HepG2 (cell line): ENCODE results near the gene LRRC25. TPM values are rescaled to one million over a fixed set of nuclear protein-coding genes. Genes with fewer than 3 reads are reported as not detected.

Experiments
- ATAC-seq: fragments of 200-7000 bp; cut with Tn5 transposase; 3 replicates; pipeline ENCODE4 v1.9.1; 2020; ENCODE audit warnings: mild to moderate bottlenecking, moderate library complexity
- BruUV-seq: library from RNA; stranded (reverse); fragments of 400-500 nt; replicated peaks from 2 replicates; lab custom pipeline; 2021; lab: Mats Ljungman, UMichigan
- CTCF ChIA-PET: fragments of 300-600 bp; formaldehyde crosslinking; extraction: SDS; loops from one replicate; lab custom pipeline; 2021; ENCODE audit warnings: low total read pairs, inconsistent platforms, low intra/inter-chr PET ratio; lab: Yijun Ruan, JAX
- POLR2A ChIA-PET: fragments of 350-600 bp; sonication (Branson Sonifier 250); formaldehyde crosslinking; loops from one replicate; lab custom pipeline; 2020; ENCODE audit warnings: antibody characterized with exemption, inconsistent platforms; lab: Yijun Ruan, JAX
- DNase-seq: peaks from one replicate; pipeline ENCODE4 v3.0.0-alpha.2; 2015; ENCODE audit warnings: low spot score
- FAIRE-seq: peaks from 3 replicates; lab custom pipeline; 2011; peaks lifted over from hg19 to GRCh38; lab: Jason Lieb, UNC
- H2AFZ ChIP-seq: one replicate; pipeline ENCODE4 v1.6.1; 2011; ENCODE audit warnings: low read length, inconsistent platforms
- H3K27ac ChIP-seq: fragments of 300-600 bp; 3 replicates; pipeline ENCODE4 v1.8.0; 2011; ENCODE audit warnings: mixed run types, mild to moderate bottlenecking, mixed read lengths, low read length, inconsistent platforms; ENCODE audit not compliant: insufficient read depth; ENCODE audit errors: extremely low read length
- H3K27me3 ChIP-seq, 2 experiments: fragments of 200-600 bp in 1 of 2; 2 replicates in 1 of 2; 3 replicates in 1 of 2; pipeline versions ENCODE4 v1.6.0 to v1.8.0; 2011; ENCODE audit warnings: low read length in 2 of 2, mild to moderate bottlenecking in 2 of 2, moderate library complexity in 2 of 2, inconsistent platforms in 1 of 2; ENCODE audit not compliant: insufficient read depth in 2 of 2, control insufficient read depth in 1 of 2
- H3K36me3 ChIP-seq, 2 experiments: fragments of 200-600 bp in 1 of 2; replicated peaks in 1 of 2; 2 replicates in 1 of 2; 3 replicates in 1 of 2; pipeline versions ENCODE4 v1.5.1 to v1.8.0; 2011; ENCODE audit warnings: low read length in 2 of 2, inconsistent platforms in 1 of 2; ENCODE audit not compliant: insufficient read depth in 2 of 2, control insufficient read depth in 1 of 2
- H3K4me1 ChIP-seq: 2 replicates; pipeline ENCODE4 v1.5.1; 2012; ENCODE audit warnings: low read length, inconsistent platforms; ENCODE audit not compliant: insufficient read depth
- H3K4me2 ChIP-seq: 2 replicates; pipeline ENCODE4 v1.6.0; 2011; ENCODE audit warnings: low read depth, low read length, inconsistent platforms
- H3K4me3 ChIP-seq, 3 experiments: fragments of 200-600 bp in 1 of 3; sonication (generic), shearing (Covaris generic) in 1 of 3; replicated peaks in 1 of 3; 2 replicates each; pipeline ENCODE4 v1.5.1; 2011 to 2016; ENCODE audit warnings: low read length in 3 of 3, inconsistent platforms in 2 of 3, low read depth in 2 of 3, mild to moderate bottlenecking in 2 of 3, control low read depth in 1 of 3, mixed read lengths in 1 of 3; ENCODE audit not compliant: insufficient read depth in 1 of 3
- H3K79me2 ChIP-seq: one replicate; pipeline ENCODE4 v1.6.1; 2011; ENCODE audit warnings: low read length, inconsistent platforms; ENCODE audit not compliant: insufficient read depth
- H3K9ac ChIP-seq: 2 replicates; pipeline ENCODE4 v1.6.0; 2011; ENCODE audit warnings: mild to moderate bottlenecking, low read depth, low read length, inconsistent platforms; ENCODE audit not compliant: insufficient read depth
- H3K9me3 ChIP-seq: 2 replicates; pipeline ENCODE4 v1.5.1; 2012; ENCODE audit warnings: mild to moderate bottlenecking, low read length
- H4K20me1 ChIP-seq: 2 replicates; pipeline ENCODE4 v1.6.0; 2011; ENCODE audit warnings: inconsistent platforms, mild to moderate bottlenecking, low read length, moderate library complexity; ENCODE audit not compliant: insufficient read depth
- AGO2 ChIP-seq: fragments of 200-400 bp; formaldehyde crosslinking; optimal IDR thresholded peaks from 2 replicates; pipeline ENCODE3; 2017; ENCODE audit warnings: mild to moderate bottlenecking, low read depth, low read length, moderate library complexity
- SIN3A ChIP-seq: IDR thresholded peaks from 2 replicates; pipeline ENCODE4 v1.6.1; 2011; ENCODE audit warnings: low read depth, mild to moderate bottlenecking, control low read depth, low read length, borderline replicate concordance
- WGBS: methylation state at CpG from one replicate; pipeline ENCODE4 v1.1.6; 2017; ENCODE audit warnings: low lambda C conversion rate; 5-methylcytosine and 5-hydroxymethylcytosine counted together
- in situ Hi-C: cut with HindIII; loops from 2 replicates; pipeline ENCODE4 v1.10.0; 2017; ENCODE audit warnings: low pct_unique_long_range_greater_than_20kb; ENCODE audit not compliant: extremely low pct_ligation_motif_present
- intact Hi-C: fragments of 100-400 bp; cut with micrococcal nuclease; formaldehyde crosslinking; loops from one replicate; pipeline ENCODE4 v1.10.0; 2022; ENCODE audit not compliant: unreplicated experiment
- polyA plus RNA-seq, 8 experiments: library from polyadenylated mRNA; depleted of rRNA in 3 of 8; stranded (reverse) in 7 of 8; unstranded in 1 of 8; fragments of >200 nt; fragmentation: Illumina TruSeq in 4 of 8; extraction: Trizol in 4 of 8; gene quantifications; 2 replicates each; pipeline versions ENCODE4 v1.2.1 to v1.2.3, GENCODE V29; 2011 to 2016; ENCODE audit warnings: low read depth in 4 of 8, missing spikeins in 1 of 8, mixed read lengths in 1 of 8; ENCODE audit not compliant: insufficient read depth in 1 of 8
- total RNA-seq, 5 experiments: library from RNA; depleted of rRNA; stranded (reverse); fragments of >200 nt; fragmentation: Illumina TruSeq; extraction: Trizol; gene quantifications; 2 replicates each; pipeline ENCODE4 v1.2.3, GENCODE V29; 2016; ENCODE audit warnings: low read depth in 1 of 5
- TF ChIP-seq, protein P1 (sequence below): IDR thresholded peaks from 2 replicates; pipeline ENCODE4 v1.6.1; 2012; ENCODE audit warnings: low read depth, low read length, improper control_type of control experiment
- TF ChIP-seq, protein P2 (sequence below): IDR thresholded peaks from 2 replicates; pipeline ENCODE4 v1.6.1; 2012; ENCODE audit warnings: inconsistent platforms

Gene LRRC25
- total and polyA plus RNA-seq, 2 of the 13 experiments (the other 11 are each of a cell fraction or from before 2014, with no cell fraction given) = 0.13 to 0.53 TPM

DNA sequence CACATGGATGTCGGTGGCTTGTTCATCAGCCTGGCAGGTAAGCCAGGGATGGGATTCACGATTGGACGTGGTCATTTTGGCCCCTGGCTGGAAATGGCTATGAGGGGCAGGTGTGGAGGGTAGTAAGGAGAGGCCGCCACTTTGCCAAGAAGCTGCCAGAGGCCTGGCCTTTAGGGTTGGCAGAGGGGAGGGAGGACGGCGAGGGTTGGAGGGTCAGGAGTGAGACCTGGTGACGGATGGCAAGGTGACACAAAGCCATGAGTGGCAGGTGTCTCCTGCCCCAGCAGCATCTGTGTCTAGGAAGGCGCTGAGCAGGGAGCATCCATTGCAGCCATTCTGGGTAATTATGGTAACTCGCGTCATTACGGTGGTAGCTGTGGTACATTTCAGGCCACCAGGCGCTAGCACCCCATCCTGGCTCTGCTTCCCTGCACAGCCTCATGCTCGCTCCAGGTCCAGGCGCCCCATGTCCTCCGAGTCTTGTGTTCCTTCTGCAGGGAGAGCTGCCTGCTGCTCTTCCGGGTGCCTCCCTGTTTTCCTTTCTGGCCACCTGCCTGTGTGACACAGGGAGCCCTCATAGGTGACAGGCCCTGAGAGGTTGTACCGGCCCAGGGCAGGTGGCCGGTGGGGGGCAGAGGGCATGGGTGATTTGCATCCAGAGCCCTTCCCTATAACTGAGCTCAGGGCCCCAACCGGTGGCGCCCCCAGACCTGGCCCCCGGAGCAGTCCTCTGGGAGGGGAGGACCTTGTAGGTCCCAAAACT lies 26.0 kb upstream of the LRRC25 start:
- Histone ChIP-seq H3K36me3 (peaks cover 0 to 3% of the 10 kb centered on the region in 2 experiments; a peak in 1 of 5 replicates), H3K4me1 (peaks cover 24% of the 10 kb centered on the region), H2AFZ (no peak overlapping the region), H3K4me2 (no peak overlapping the region), H3K9ac (no peak overlapping the region), H3K27me3 (no peaks in the 10 kb centered on the region), H3K27ac (no peak overlapping the region), H4K20me1 (peaks cover 8% of the 10 kb centered on the region; the same call in 1 of the 2 replicates), H3K9me3 (no peaks in the 10 kb centered on the region), H3K79me2 (peaks cover 31% of the 10 kb centered on the region), H3K4me3 (no peak overlapping the region)
- in situ Hi-C loops = no loop called here
- DNase-seq = no peak
- TF ChIP-seq, protein P1, sequence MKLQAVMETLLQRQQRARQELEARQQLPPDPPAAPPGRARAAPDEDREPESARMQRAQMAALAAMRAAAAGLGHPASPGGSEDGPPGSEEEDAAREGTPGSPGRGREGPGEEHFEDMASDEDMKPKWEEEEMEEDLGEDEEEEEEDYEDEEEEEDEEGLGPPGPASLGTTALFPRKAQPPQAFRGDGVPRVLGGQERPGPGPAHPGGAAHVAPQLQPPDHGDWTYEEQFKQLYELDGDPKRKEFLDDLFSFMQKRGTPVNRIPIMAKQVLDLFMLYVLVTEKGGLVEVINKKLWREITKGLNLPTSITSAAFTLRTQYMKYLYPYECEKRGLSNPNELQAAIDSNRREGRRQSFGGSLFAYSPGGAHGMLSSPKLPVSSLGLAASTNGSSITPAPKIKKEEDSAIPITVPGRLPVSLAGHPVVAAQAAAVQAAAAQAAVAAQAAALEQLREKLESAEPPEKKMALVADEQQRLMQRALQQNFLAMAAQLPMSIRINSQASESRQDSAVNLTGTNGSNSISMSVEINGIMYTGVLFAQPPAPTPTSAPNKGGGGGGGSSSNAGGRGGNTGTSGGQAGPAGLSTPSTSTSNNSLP = no peak
- TF ChIP-seq, protein P2, sequence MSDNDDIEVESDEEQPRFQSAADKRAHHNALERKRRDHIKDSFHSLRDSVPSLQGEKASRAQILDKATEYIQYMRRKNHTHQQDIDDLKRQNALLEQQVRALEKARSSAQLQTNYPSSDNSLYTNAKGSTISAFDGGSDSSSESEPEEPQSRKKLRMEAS = no peak
- no peak for TF ChIP-seq SIN3A
- TF ChIP-seq AGO2 = peak; percentile 28
- intact Hi-C loops = no loop called here
- BruUV-seq = no TSS peak
- WGBS = 97% methylated on average over 14 of the region's 21 CpGs
- CTCF ChIA-PET = no interaction called here
- ATAC-seq = no peak
- FAIRE-seq = no peak
- POLR2A ChIA-PET = no interaction called here
